ENCODE results near the gene IGSF9B. TPM values are rescaled to one million over a fixed set of nuclear protein-coding genes. Genes with fewer than 3 reads are reported as not detected.

The IGSF9B gene
- total RNA-seq, 1 experiment from 2014 or later, result 2.2 TPM

DNA sequence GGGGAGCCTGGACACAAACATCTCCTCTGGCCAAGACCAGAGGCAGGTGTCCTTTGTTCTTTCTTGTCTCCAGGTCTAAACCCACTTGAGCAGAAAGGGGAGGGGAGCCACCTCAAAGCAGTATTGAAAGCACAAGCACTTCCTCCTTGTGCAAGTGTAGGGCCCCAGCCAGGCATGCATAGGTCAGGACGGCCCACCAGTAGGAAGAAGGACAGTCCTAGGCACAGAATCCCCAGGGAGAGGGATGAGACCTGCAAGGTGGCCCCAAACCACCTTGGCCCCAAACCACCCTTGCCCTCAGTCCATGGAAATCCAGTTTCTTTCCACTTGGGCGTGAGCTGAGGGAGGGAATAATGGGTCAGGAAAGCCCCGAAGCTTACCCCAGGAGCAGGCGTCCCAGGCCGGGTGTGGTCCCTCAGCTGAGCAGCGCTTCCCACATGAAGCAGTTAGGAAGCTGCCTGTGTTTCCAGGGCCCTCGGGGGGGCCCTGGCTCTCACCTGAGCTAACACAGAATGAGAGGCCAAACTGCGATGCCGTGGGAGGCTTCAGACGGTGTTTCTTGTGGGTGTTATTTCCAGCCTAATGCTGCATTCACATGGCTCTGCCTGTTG lies 20.4 kb upstream of the IGSF9B start:
- ChIA-PET CTCF (no interaction called here), POLR2A (no interaction called here)
- H3K27me3 ChIP-seq (ENCODE audit: control insufficient read depth, insufficient read depth, low read length), result peaks cover 25% of the 10 kb centered on the region
- ATAC-seq (no peak), DNase-seq (ENCODE audit: low read depth, low spot score) (no peak)
- in situ Hi-C loops (cut with HindIII; ENCODE audit: low pct_unique_long_range_greater_than_20kb, low sequenced_read_pairs) (no loop called here), intact Hi-C loops (cut with micrococcal nuclease; ENCODE audit: unreplicated experiment) (no loop called here)
- BruUV-seq (replicated peaks), result no TSS peak
- no peak overlapping the region for H3K4me3 ChIP-seq (ENCODE audit: low read depth in 2 of 2, low read length in 2 of 2)
- TF ChIP-seq POLR2AphosphoS5 (IDR thresholded peaks at IDR 0.05; ENCODE audit: low read depth, low read length), result no peak
- TF ChIP-seq SIN3A (IDR thresholded peaks at IDR 0.05; ENCODE audit: borderline replicate concordance, insufficient read depth, low read depth, low read length), result no peak
- TF ChIP-seq TCF7L2 (IDR thresholded peaks at IDR 0.05; ENCODE audit: low read depth, low read length), result no peak
- TF ChIP-seq, protein P1, sequence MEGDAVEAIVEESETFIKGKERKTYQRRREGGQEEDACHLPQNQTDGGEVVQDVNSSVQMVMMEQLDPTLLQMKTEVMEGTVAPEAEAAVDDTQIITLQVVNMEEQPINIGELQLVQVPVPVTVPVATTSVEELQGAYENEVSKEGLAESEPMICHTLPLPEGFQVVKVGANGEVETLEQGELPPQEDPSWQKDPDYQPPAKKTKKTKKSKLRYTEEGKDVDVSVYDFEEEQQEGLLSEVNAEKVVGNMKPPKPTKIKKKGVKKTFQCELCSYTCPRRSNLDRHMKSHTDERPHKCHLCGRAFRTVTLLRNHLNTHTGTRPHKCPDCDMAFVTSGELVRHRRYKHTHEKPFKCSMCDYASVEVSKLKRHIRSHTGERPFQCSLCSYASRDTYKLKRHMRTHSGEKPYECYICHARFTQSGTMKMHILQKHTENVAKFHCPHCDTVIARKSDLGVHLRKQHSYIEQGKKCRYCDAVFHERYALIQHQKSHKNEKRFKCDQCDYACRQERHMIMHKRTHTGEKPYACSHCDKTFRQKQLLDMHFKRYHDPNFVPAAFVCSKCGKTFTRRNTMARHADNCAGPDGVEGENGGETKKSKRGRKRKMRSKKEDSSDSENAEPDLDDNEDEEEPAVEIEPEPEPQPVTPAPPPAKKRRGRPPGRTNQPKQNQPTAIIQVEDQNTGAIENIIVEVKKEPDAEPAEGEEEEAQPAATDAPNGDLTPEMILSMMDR (IDR thresholded peaks at IDR 0.05), result no peak
- TF ChIP-seq, protein P2, sequence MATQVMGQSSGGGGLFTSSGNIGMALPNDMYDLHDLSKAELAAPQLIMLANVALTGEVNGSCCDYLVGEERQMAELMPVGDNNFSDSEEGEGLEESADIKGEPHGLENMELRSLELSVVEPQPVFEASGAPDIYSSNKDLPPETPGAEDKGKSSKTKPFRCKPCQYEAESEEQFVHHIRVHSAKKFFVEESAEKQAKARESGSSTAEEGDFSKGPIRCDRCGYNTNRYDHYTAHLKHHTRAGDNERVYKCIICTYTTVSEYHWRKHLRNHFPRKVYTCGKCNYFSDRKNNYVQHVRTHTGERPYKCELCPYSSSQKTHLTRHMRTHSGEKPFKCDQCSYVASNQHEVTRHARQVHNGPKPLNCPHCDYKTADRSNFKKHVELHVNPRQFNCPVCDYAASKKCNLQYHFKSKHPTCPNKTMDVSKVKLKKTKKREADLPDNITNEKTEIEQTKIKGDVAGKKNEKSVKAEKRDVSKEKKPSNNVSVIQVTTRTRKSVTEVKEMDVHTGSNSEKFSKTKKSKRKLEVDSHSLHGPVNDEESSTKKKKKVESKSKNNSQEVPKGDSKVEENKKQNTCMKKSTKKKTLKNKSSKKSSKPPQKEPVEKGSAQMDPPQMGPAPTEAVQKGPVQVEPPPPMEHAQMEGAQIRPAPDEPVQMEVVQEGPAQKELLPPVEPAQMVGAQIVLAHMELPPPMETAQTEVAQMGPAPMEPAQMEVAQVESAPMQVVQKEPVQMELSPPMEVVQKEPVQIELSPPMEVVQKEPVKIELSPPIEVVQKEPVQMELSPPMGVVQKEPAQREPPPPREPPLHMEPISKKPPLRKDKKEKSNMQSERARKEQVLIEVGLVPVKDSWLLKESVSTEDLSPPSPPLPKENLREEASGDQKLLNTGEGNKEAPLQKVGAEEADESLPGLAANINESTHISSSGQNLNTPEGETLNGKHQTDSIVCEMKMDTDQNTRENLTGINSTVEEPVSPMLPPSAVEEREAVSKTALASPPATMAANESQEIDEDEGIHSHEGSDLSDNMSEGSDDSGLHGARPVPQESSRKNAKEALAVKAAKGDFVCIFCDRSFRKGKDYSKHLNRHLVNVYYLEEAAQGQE (IDR thresholded peaks at IDR 0.05; ENCODE audit: insufficient read depth in 1 of 2, low read depth in 2 of 2, low read length in 1 of 2), result no peak
- H3K4me1 ChIP-seq (ENCODE audit: control insufficient read depth, insufficient read depth, low read length), result no peaks in the 10 kb centered on the region
- no peaks in the 10 kb centered on the region for H3K36me3 ChIP-seq (ENCODE audit: control insufficient read depth, insufficient read depth, low read length)
- H3K9me3 ChIP-seq (ENCODE audit: control insufficient read depth, insufficient read depth, low read depth, low read length), result no peaks in the 10 kb centered on the region
- H3K27ac ChIP-seq (ENCODE audit: low read length), result no peak overlapping the region

DNA sequence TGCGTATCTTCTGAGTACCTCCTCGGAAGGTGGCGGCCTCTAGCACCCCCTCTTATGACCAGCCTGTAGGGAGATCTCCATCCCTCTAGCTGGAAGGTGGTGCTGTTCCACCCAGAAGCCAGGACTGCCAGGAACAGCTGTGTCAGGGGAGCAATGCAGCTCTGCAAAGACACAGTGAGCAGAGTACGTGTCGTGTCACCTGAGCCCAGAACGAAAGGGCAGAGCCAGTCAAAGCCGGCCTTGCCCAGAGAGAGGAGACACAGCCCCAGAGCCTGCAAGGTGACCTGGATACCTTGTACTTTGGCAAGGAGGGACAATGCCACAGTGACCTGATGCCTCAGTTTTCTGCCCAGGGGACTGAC lies 18.7 kb upstream of the IGSF9B start:
- in situ Hi-C loops (cut with HindIII; ENCODE audit: low pct_unique_long_range_greater_than_20kb, low sequenced_read_pairs) (no loop called here), intact Hi-C loops (cut with micrococcal nuclease; ENCODE audit: unreplicated experiment) (no loop called here)
- no peak overlapping the region for H3K4me3 ChIP-seq (ENCODE audit: low read depth in 2 of 2, low read length in 2 of 2)
- H3K9me3 ChIP-seq (ENCODE audit: control insufficient read depth, insufficient read depth, low read depth, low read length), result no peaks in the 10 kb centered on the region
- no peak for TF ChIP-seq SIN3A (IDR thresholded peaks at IDR 0.05; ENCODE audit: borderline replicate concordance, insufficient read depth, low read depth, low read length)
- no peak for TF ChIP-seq TCF7L2 (IDR thresholded peaks at IDR 0.05; ENCODE audit: low read depth, low read length)
- TF ChIP-seq, protein P1 (IDR thresholded peaks at IDR 0.05), result no peak
- TF ChIP-seq, protein P2 (IDR thresholded peaks at IDR 0.05; ENCODE audit: insufficient read depth in 1 of 2, low read depth in 2 of 2, low read length in 1 of 2), result no peak
- no peak for TF ChIP-seq POLR2AphosphoS5 (IDR thresholded peaks at IDR 0.05; ENCODE audit: low read depth, low read length)
- POLR2A ChIA-PET, result no interaction called here
- BruUV-seq (replicated peaks), result no TSS peak
- peaks cover 24% of the 10 kb centered on the region for H3K27me3 ChIP-seq (ENCODE audit: control insufficient read depth, insufficient read depth, low read length)
- H3K36me3 ChIP-seq (ENCODE audit: control insufficient read depth, insufficient read depth, low read length), result no peaks in the 10 kb centered on the region
- H3K4me1 ChIP-seq (ENCODE audit: control insufficient read depth, insufficient read depth, low read length), result no peaks in the 10 kb centered on the region
- no peak for ATAC-seq
- DNase-seq (ENCODE audit: low read depth, low spot score), result no peak
- CTCF ChIA-PET, result no interaction called here
- H3K27ac ChIP-seq (ENCODE audit: low read length), result no peak overlapping the region

Data from Panc1 (cell line).